Endothelial cell of umbilical vein (primary cell): Measurements from ENCODE around the gene CMTR1. TPM values are rescaled to one million over a fixed set of nuclear protein-coding genes. Genes with fewer than 3 reads are reported as not detected.

ENCODE experiments used
- BruUV-seq: library from RNA; stranded (reverse); fragments of 400-500 nt; replicated peaks from 2 replicates; lab custom pipeline; 2021; lab: Mats Ljungman, UMichigan
- CTCF ChIA-PET: fragments of 300-600, 350-600 bp; sonication (Branson Sonifier 250); formaldehyde crosslinking; loops from one replicate; lab custom pipeline; 2021; ENCODE audit warnings: antibody characterized with exemption, inconsistent platforms; lab: Charles Lee
- POLR2A ChIA-PET: fragments of 300-600, 350-600 bp; sonication (Branson Sonifier 250); formaldehyde crosslinking; loops from one replicate; lab custom pipeline; 2021; ENCODE audit warnings: antibody characterized with exemption, inconsistent platforms; lab: Charles Lee
- DNase-seq: peaks from one replicate; pipeline ENCODE4 v3.0.0-alpha.2; 2011; ENCODE audit warnings: low read depth, low spot score
- FAIRE-seq: peaks from 2 replicates; lab custom pipeline; 2011; peaks lifted over from hg19 to GRCh38; lab: Jason Lieb, UNC
- H2AFZ ChIP-seq: 2 replicates; pipeline ENCODE4 v1.6.0; 2012; ENCODE audit warnings: low read depth, low read length, control low read depth, inconsistent platforms
- H3K27ac ChIP-seq: 2 replicates; pipeline ENCODE4 v1.5.1; 2011; ENCODE audit warnings: low read depth, mild to moderate bottlenecking, control low read depth, low read length, moderate library complexity; ENCODE audit not compliant: insufficient read depth
- H3K27me3 ChIP-seq, 2 experiments: 2 replicates each; pipeline versions ENCODE4 v1.6.0 to v1.6.1; 2011; ENCODE audit warnings: low read length in 2 of 2, mixed read lengths in 1 of 2; ENCODE audit not compliant: control insufficient read depth in 2 of 2, insufficient read depth in 2 of 2
- H3K36me3 ChIP-seq, 2 experiments: 2 replicates in 1 of 2; 3 replicates in 1 of 2; pipeline ENCODE4 v1.5.1; 2011; ENCODE audit warnings: low read length in 2 of 2, mild to moderate bottlenecking in 1 of 2, moderate library complexity in 1 of 2; ENCODE audit not compliant: control insufficient read depth in 2 of 2, insufficient read depth in 2 of 2; ENCODE audit errors: extremely low read depth in 1 of 2
- H3K4me1 ChIP-seq: 3 replicates; pipeline ENCODE4 v1.5.1; 2011; ENCODE audit warnings: mild to moderate bottlenecking, low read length; ENCODE audit not compliant: control insufficient read depth, insufficient read depth; ENCODE audit errors: extremely low read depth
- H3K4me2 ChIP-seq: 2 replicates; pipeline ENCODE4 v1.6.1; 2011; ENCODE audit warnings: low read length, control low read depth, mixed read lengths; ENCODE audit not compliant: insufficient read depth
- H3K4me3 ChIP-seq, 3 experiments: fragments of 200-600 bp in 1 of 3; sonication (generic), shearing (Covaris generic) in 1 of 3; replicated peaks in 1 of 3; 2 replicates each; pipeline ENCODE4 v1.5.1; 2011 to 2016; ENCODE audit warnings: control low read depth in 3 of 3, low read length in 3 of 3, mild to moderate bottlenecking in 2 of 3, inconsistent platforms in 1 of 3, low read depth in 1 of 3, moderate library complexity in 1 of 3; ENCODE audit not compliant: insufficient read depth in 1 of 3
- H3K79me2 ChIP-seq: 2 replicates; pipeline ENCODE4 v1.6.0; 2012; ENCODE audit warnings: low read length, inconsistent platforms; ENCODE audit not compliant: control insufficient read depth, insufficient read depth
- H3K9ac ChIP-seq: replicated peaks from 2 replicates; pipeline ENCODE3; 2011; ENCODE audit warnings: low read length, control low read depth; ENCODE audit not compliant: insufficient read depth; ENCODE audit errors: extremely low read depth
- H3K9me1 ChIP-seq: replicated peaks from 3 replicates; pipeline ENCODE4 v1.6.0; 2011; ENCODE audit warnings: mild to moderate bottlenecking, low read length; ENCODE audit not compliant: control insufficient read depth, insufficient read depth; ENCODE audit errors: extremely low read depth
- H3K9me3 ChIP-seq: replicated peaks from 2 replicates; pipeline ENCODE4 v1.5.1; 2012; ENCODE audit warnings: low read length, inconsistent platforms; ENCODE audit not compliant: control insufficient read depth, insufficient read depth
- H4K20me1 ChIP-seq: replicated peaks from 2 replicates; pipeline ENCODE3; 2011; ENCODE audit warnings: mild to moderate bottlenecking, low read length; ENCODE audit not compliant: control insufficient read depth, insufficient read depth; ENCODE audit errors: extremely low read depth
- EZH2 ChIP-seq: IDR thresholded peaks from 2 replicates; pipeline ENCODE4 v1.6.1; 2012; ENCODE audit warnings: borderline replicate concordance, low read depth, mild to moderate bottlenecking, moderate library complexity, low read length, inconsistent platforms; ENCODE audit not compliant: severe bottlenecking
- JUN ChIP-seq: IDR thresholded peaks from 2 replicates; pipeline ENCODE4 v1.6.1; 2011; ENCODE audit warnings: borderline replicate concordance, low read depth; ENCODE audit not compliant: insufficient read length, insufficient read depth
- MAX ChIP-seq: IDR thresholded peaks from 2 replicates; pipeline ENCODE4 v1.6.1; 2011; ENCODE audit not compliant: insufficient read depth, insufficient read length
- POLR2A ChIP-seq: IDR thresholded peaks from 2 replicates; pipeline ENCODE4 v1.6.1; 2012; ENCODE audit warnings: low read depth, mild to moderate bottlenecking, control low read depth, low read length
- dilution Hi-C: fragments of 300-500 bp; cut with MboI; formaldehyde crosslinking; loops from one replicate; pipeline ENCODE4 v1.15.0; 2019; ENCODE audit warnings: low sequenced_read_pairs; ENCODE audit not compliant: extremely low pct_ligation_motif_present
- intact Hi-C: fragments of 100-400 bp; cut with micrococcal nuclease; formaldehyde crosslinking; loops from one replicate; pipeline ENCODE4 v1.10.0; 2022
- polyA plus RNA-seq, 4 experiments: library from polyadenylated mRNA; depleted of rRNA in 3 of 4; stranded (reverse) in 3 of 4; unstranded in 1 of 4; fragments of >200 nt; gene quantifications; 2 replicates each; pipeline versions ENCODE4 v1.2.1 to v1.2.3, GENCODE V29; 2011 to 2012; ENCODE audit warnings: missing spikeins in 1 of 4
- total RNA-seq: library from RNA; stranded (reverse); gene quantifications from 2 replicates; pipeline ENCODE4 v1.2.3, GENCODE V29; 2021

The CMTR1 gene
- total and polyA plus RNA-seq, 2 donors (not counting 3 experiments of a cell fraction or from before 2014, with no cell fraction given): 19.5 to 38.0 TPM

DNA sequence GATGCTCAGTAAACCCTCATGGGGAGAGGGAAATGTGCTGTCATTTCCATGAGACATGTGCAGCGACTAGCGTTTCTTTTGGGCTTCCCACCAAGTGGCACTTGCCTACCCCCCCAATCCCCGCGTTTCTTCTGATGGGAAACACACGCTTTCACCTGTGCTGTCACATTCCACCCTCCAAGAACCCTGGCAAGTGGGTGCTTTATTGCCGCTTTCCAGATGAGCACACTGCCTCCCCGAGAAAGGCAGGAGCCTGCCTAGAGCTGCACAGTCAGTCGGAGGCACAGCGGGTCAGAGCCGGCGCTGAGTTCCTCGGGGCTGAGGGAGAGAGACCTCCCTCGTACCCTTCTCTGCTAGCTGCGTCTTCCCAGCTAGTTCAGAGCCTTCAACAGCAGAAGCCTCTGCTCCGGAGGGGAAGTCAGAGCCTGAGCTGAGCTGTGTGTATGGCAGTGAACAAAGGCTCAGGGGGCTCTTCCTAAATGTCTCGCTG, 78.9 kb downstream of the CMTR1 start:
- Histone ChIP-seq H3K9me1 (no peaks in the 10 kb centered on the region), H2AFZ (no peak overlapping the region), H3K79me2 (no peaks in the 10 kb centered on the region), H3K27me3 (peaks cover 25 to 38% of the 10 kb centered on the region in 2 experiments), H3K4me3 (no peak overlapping the region), H4K20me1 (no peaks in the 10 kb centered on the region), H3K27ac (no peak overlapping the region), H3K4me1 (no peaks in the 10 kb centered on the region), H3K9ac (no peak overlapping the region), H3K9me3 (no peaks in the 10 kb centered on the region), H3K36me3 (no peaks in the 10 kb centered on the region), H3K4me2 (no peak overlapping the region)
- dilution Hi-C loops: no loop called here
- FAIRE-seq (no peak), DNase-seq (no peak)
- ChIA-PET POLR2A (no interaction called here), CTCF (interaction anchor here (0.8 to 2.3 kb wide), 4 partner anchors 27 to 180 kb away, joined by 3 to 6 read pairs (median 4); no protein-coding TSS in a partner anchor)
- no TSS peak for BruUV-seq
- TF ChIP-seq POLR2A: no peak
- TF ChIP-seq MAX: no peak
- intact Hi-C loops: no loop called here

DNA sequence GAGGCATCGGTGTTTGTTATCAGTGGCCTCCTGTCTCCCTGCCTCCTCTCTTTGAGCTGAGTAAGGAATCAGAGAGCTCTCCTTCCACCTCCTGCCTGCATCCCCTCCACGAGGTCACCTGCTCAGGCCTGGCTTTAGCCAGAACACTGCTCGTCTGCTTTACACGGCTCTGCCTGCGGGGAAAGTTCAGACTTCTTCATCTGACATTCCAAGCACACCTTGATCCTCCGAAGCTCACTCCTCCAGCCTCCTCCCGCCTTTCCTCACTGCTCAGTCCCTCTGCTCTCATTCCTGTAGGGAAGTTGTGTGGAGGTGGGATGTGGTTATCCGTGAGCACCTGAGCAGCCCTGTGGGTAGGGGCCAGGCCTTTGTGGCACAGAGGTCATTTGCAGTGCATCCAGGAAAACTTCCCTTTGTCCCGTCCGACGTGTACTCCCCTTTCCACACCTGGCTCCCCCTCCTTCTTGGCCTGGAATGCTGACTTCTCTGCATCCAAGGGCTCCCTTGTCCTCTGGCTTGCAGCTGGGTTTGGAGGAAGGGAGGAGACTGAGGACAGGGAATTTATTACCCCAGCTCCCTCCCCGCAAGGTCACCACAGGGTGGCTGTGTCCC, 79.5 kb downstream of the CMTR1 start:
- CTCF ChIA-PET: interaction anchor here (0.8 to 2.3 kb wide), 4 partner anchors 26 to 180 kb away, joined by 3 to 6 read pairs (median 4); no protein-coding TSS in a partner anchor
- TF ChIP-seq JUN (no peak), EZH2 (peak; percentile 57)
- Histone ChIP-seq H2AFZ (no peak overlapping the region), H3K27me3 (peaks cover 25 to 38% of the 10 kb centered on the region in 2 experiments), H4K20me1 (no peaks in the 10 kb centered on the region), H3K4me2 (no peak overlapping the region), H3K4me1 (no peaks in the 10 kb centered on the region), H3K27ac (no peak overlapping the region), H3K79me2 (no peaks in the 10 kb centered on the region), H3K9ac (no peak overlapping the region), H3K4me3 (no peak overlapping the region), H3K9me3 (no peaks in the 10 kb centered on the region), H3K36me3 (no peaks in the 10 kb centered on the region), H3K9me1 (no peaks in the 10 kb centered on the region)
- dilution Hi-C loops: no loop called here
- BruUV-seq: no TSS peak
- intact Hi-C loops: no loop called here
- no peak for FAIRE-seq
- POLR2A ChIA-PET: no interaction called here
- no peak for DNase-seq
